NCI-H774 (cell line): ENCODE data around the gene QSER1.
"Not testable (repeated sequence)": the region's sequence is repeated elsewhere in the genome, so short reads cannot be mapped to it uniquely, and the experiment has no call there.

Experiments
- DNase-seq: peaks from one replicate; lab custom pipeline; 2025; lab: John Stamatoyannopoulos, UW

Gene QSER1

DNA sequence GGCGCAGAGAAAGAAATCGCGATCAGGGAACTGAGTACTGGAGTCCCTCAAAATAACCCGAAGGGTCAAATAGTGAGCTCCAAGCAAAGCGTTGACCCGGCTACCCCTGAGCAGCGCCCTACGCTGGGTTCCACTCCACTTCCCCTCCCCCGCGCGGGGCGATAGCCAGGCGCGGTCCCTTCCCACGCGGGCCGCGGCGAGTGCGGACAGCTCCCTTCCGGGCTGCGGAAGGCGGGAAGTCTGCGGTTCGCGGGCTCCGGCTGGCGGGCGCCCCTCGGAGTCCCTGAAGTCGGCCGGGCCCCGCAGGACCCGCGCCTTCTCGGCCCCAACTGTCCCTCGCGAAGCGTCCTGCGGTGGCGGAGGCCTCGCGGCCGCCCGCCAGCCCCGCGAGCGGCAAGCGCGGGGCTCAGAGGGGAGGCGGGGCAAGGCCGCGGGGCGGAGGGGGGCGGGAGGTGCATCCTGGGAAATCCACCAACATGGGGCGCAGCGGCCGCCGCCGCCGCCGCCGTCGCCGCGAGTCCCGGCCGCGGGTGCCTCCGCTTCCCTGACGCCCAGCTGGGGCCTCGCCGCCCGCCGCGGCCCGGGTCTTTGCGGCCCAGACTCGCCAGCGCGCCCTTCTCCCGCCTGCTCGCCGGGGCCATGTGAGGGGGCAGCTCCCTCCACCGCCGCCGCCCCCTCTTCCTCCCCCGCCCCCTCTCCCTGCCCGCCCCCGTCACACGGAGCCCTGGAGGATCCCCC lies at the start of gene QSER1:
Gene QSER1 (plus strand): TSS at position 457 of the 738 bp plus-strand sequence. CDS start 315 bp downstream, outside the sequence.
- peak; percentile 58 for DNase-seq

GRCh38 chr11:32843544-32843943 lies 49.1 kb upstream of the QSER1 start:
- DNase-seq: no peak

GRCh38 chr11:32847511-32847910 lies 45.1 kb upstream of the QSER1 start:
- no peak for DNase-seq

GRCh38 chr11:32849761-32850160 lies 42.9 kb upstream of the QSER1 start:
- no peak for DNase-seq

GRCh38 chr11:32851251-32851650 lies 41.4 kb upstream of the QSER1 start:
- no peak for DNase-seq

- DNase-seq: no peak
Measured at GRCh38 chr11:32852207-32852606, 40.4 kb upstream of the QSER1 start.

GRCh38 chr11:32855601-32856000 lies 37.0 kb upstream of the QSER1 start:
- no peak for DNase-seq

DNA sequence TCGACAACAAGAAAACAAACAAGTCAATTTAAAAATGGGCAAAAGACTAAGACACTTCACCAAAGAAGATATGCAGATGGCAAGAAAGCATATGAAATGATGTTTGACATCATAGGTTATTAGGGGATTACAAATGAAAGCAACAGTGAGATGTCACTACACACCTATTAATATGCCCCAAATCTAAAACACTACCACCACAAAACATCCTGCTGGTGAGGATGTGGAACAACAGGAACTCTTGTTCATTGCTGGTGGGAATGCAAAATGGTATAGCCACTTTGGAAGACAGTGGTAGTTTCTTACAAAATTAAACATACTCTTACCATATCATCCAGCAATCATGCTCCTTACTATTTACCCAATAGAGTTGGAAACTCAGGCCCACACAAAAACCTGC lies 33.9 kb upstream of the QSER1 start:
- no peak for DNase-seq

DNA sequence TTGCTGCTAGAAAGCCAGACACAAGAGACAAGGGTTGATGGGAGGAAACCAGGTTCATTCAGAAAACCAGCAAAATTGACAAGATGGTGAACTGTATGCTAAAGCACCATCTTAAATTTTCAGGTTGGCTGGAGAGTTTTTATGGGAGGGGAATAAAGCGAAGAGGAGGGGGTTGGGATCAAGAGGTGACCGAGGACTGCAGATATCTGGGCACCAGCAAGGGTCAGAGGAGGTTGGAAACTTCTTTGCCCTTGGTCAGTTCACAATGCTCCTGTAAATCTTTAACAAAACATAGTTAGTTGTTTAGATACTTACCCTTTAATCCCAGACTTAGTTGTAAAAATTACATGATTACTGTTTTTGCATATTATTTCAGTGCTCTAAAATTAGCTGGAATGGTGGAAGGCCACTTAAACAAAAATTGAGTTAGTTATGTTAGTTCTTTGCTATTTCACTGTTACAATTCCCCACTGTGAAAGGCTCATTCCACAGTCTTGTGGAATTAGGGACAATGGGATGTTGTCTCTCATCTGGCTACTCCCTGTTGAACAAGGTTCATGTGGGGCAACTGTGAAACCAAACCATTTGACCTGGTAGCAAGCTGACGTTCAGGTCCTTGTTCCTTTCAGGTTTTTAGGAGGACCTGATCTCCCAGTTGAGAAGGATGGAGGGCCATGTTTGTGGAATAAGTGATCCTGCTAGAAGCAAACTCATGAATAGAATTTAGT lies 30.6 kb upstream of the QSER1 start:
- no peak for DNase-seq

GRCh38 chr11:32864555-32864954 lies 28.1 kb upstream of the QSER1 start:
- no peak for DNase-seq

DNA sequence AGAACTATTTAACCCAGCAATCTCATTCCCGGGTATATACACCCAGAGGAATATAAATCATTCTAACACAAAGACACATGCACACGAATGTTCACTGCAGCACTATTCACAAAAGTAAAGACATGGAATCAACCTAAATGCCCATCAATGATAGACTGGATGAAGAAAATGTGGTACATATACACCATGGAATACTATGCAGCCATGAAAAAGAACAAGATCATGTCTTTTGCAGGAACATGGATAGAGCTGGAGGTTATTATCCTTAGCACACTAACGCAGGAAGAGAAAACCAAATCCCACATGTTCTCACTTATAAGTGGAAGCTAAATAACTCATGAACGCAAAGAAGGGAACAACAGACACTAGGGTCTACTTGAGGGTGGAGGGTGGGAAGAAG lies 23.9 kb upstream of the QSER1 start:
- not testable (repeated sequence) for DNase-seq

DNA sequence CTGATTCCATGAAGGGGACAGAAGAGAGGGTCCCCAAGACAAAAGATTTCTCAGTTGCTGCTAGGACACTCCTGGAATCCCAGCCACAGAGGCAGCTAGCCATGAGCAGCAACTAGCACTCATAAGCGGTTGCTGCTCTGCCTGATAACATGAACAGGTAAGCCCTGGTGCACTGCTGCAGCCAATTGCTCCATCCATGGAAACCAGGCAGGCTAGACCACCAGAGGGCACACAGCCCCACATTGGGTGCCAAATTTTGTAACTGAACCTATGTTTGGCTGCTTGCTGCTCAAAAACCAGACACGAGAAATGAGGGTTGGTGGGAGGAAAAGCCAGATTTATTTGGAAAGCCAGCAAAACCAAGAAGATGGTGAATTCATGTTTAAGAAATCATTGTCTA lies 21.9 kb upstream of the QSER1 start:
- no peak for DNase-seq

DNA sequence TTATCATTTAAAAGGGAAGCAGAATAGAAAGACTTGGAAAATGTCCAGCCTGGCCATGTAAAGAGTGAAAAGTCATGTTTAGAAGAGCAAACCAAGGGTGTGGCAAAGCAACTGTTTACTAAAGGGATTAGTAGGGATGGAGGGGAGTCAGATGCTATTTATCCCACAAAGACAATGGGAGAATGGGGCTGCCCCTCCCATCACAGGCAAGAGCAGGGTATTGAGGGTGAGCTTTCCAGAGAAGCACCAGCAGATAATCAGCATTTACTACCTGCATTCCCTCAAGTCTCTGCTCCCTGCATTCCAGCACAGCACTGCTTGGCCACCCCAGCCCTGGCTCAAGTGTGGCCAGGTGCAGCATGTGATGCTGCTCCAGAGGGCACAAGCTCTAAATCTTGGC lies 18.5 kb upstream of the QSER1 start:
- DNase-seq: no peak

DNA sequence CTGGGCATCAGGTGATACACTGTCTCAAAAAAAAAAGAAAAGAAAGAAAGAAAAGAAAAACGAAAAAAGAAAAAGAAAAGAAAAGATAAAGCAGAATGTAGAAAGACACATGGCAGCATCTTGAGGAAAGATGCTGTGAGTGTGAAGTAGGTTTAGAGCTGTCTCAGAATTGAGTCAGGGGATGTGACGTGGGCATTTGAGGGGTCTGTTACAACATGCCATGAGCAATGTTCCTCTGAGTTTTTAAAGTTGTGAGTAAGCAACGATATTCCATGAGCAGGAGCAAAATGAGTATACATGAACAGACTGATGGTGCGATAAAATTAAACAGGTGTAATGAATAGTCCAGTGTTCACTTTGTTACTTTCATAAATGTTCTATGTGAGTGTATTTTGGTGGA lies 11.3 kb upstream of the QSER1 start:
- no peak for DNase-seq

GRCh38 chr11:32883421-32883820 lies 9.2 kb upstream of the QSER1 start:
- no peak for DNase-seq

- no peak for DNase-seq
Measured at GRCh38 chr11:32884023-32884422, 8.6 kb upstream of the QSER1 start.

DNA sequence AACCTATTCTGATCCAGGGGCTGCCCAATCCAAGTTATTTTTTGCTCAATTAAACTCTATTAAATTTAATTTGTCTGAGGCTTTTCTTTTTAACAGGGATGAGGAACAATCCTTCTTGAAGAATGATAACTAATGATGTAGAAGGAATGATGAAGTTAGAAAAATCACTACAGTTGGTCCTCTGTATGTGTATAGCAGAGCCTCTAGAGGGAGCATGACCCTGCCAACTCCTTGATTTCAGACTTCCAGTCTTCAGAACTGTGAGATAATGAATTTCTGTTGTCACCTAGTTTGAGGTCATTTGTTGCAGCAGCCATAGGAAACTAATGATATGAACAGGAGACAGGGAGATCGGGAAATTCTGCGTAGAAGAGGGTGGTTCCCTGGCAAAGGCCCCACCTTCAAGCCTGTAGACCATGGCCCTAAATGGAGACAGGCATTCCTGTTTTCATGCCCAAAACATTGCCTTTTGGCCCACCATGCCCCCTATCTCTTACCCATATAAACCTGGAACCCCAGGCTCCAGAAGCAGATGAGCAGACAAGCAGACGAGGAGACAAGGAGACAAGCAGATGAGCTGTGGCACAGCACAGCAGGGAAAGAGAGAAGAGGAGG lies 7.7 kb upstream of the QSER1 start:
- DNase-seq: no peak

DNA sequence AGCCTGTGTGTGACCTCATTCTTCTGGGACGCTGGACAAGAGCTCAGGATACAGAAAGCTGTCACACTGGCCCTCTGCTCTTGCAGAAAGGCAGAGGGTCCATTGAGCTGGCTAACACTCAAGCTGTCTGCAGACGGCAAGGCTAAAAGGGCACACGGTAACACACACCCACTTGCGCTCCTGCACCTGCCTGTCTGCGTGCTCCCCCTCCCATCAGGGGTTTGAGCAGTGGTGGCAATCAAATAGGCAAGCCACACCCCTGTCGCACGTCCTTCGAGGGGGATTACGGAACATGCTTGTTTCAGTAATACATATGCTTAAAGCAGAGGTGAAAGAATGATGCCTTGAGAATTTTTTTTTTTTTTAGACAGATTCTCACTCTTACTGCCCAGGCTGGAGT lies 7.1 kb upstream of the QSER1 start:
- no peak for DNase-seq

- DNase-seq: no peak
Measured at GRCh38 chr11:32886180-32886579, 6.4 kb upstream of the QSER1 start.

- DNase-seq: not testable (repeated sequence)
Measured at GRCh38 chr11:32887707-32888383, 4.8 kb upstream of the QSER1 start.

DNA sequence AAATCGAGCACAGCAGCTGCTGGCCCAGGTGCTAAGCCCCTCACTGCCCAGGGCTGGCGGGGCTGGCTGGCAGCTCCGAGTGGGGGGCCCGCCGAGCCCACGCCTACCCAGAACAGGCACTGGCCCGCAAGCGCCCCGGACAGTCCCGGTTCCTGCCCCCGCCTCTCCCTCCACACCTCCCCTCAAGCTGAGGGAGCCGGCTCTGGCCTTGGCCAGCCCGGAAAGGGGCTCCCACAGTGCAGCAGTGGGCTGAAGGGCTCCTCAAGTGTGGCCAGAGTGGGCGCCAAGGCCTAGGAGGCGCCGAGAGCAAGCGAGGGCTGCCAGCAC lies 4.3 kb upstream of the QSER1 start:
- DNase-seq: not testable (repeated sequence)

DNA sequence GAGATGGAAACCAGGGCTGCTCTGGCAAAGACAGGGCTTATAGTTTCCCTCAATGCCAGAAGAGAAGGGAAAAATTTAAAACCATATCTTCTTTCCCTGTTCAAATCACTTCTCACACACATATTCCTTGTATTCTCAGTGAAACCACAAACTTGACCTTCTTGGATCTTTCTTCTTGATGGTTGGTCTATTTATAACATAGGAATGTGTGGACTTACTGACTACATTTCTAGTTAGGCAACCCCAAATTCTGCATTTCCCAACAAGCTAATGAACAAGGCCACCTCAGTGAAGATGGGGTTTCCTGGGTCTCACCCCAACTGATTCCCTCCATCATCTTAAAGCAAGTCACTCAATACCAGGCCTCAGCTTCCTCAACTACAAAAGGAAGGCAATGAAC lies 3.8 kb upstream of the QSER1 start:
- no peak for DNase-seq
